UCSD-AML1 (cell line): ENCODE measurements around the gene TRMO.
"Not testable (repeated sequence)": the region's sequence is repeated elsewhere in the genome, so short reads cannot be mapped to it uniquely, and the experiment has no call there.

Source experiments
- DNase-seq: peaks from one replicate; lab custom pipeline; 2025; ENCODE audit not compliant: unreplicated experiment; lab: John Stamatoyannopoulos, UW

The TRMO gene

GRCh38 chr9:97921959-97922724 is at the start of gene TRMO:
Gene TRMO, minus strand, starts transcription at chr9:97922500. Its CDS starts 7 bp downstream, at chr9:97922493.
- peak; percentile 99 for DNase-seq

GRCh38 chr9:97970165-97970564 is 47.9 kb upstream of the TRMO start:
- DNase-seq: no peak

GRCh38 chr9:97969014-97969413 is 46.7 kb upstream of the TRMO start:
- no peak for DNase-seq

GRCh38 chr9:97966493-97966892 is 44.2 kb upstream of the TRMO start:
- no peak for DNase-seq

GRCh38 chr9:97964901-97965300 is 42.6 kb upstream of the TRMO start:
- no peak for DNase-seq

GRCh38 chr9:97963232-97963631 is 40.9 kb upstream of the TRMO start:
- no peak for DNase-seq

GRCh38 chr9:97962575-97962974 is 40.3 kb upstream of the TRMO start:
- no peak for DNase-seq

- DNase-seq: no peak
Observed at GRCh38 chr9:97962136-97962535, 39.8 kb upstream of the TRMO start.

- no peak for DNase-seq
Observed at GRCh38 chr9:97961361-97961760, 39.1 kb upstream of the TRMO start.

GRCh38 chr9:97960678-97961328 is 38.5 kb upstream of the TRMO start:
- not testable (repeated sequence) for DNase-seq

GRCh38 chr9:97959585-97959984 is 37.3 kb upstream of the TRMO start:
- no peak for DNase-seq

- DNase-seq: no peak
Observed at GRCh38 chr9:97958812-97959511, 36.7 kb upstream of the TRMO start.

GRCh38 chr9:97956331-97956730 is 34.0 kb upstream of the TRMO start:
- DNase-seq: no peak

- DNase-seq: peak; percentile 53
Observed at GRCh38 chr9:97954550-97954989, 32.3 kb upstream of the TRMO start.

GRCh38 chr9:97950873-97951272 is 28.6 kb upstream of the TRMO start:
- DNase-seq: not testable (repeated sequence)

- DNase-seq: not testable (repeated sequence)
Observed at GRCh38 chr9:97947094-97947493, 24.8 kb upstream of the TRMO start.

- not testable (repeated sequence) for DNase-seq
Observed at GRCh38 chr9:97945470-97945869, 23.2 kb upstream of the TRMO start.

GRCh38 chr9:97944612-97945011 is 22.3 kb upstream of the TRMO start:
- DNase-seq: no peak

GRCh38 chr9:97943308-97943855 is 21.1 kb upstream of the TRMO start:
- DNase-seq: no peak

GRCh38 chr9:97941323-97941722 is 19.0 kb upstream of the TRMO start:
- no peak for DNase-seq

- DNase-seq: no peak
Observed at GRCh38 chr9:97940741-97941140, 18.4 kb upstream of the TRMO start.

GRCh38 chr9:97940233-97940632 is 17.9 kb upstream of the TRMO start:
- no peak for DNase-seq
